WTC11 (cell line): ENCODE data around the gene ZNF570. TPM values are rescaled to one million over a fixed set of nuclear protein-coding genes. Genes with fewer than 3 reads are reported as not detected.

ENCODE experiments used
- ATF1 ChIP-seq: sonication (generic); formaldehyde crosslinking; IDR thresholded peaks from 2 replicates; pipeline ENCODE4 v1.8.1; 2023; ENCODE audit warnings: mild to moderate bottlenecking, moderate library complexity, missing genetic modification reagents
- CREM ChIP-seq: sonication (generic); formaldehyde crosslinking; IDR thresholded peaks from 2 replicates; pipeline ENCODE4 v1.8.1; 2022; ENCODE audit warnings: mild to moderate bottlenecking, missing genetic modification reagents, moderate library complexity
- EMX1 ChIP-seq: fragments of 250-450 bp; sonication (Bioruptor Pico); IDR thresholded peaks from 2 replicates; pipeline ENCODE4 v1.8.0; 2021; ENCODE audit warnings: mild to moderate bottlenecking
- ESRRA ChIP-seq: sonication (generic); formaldehyde crosslinking; IDR thresholded peaks from 2 replicates; pipeline ENCODE4 v1.8.1; 2022; ENCODE audit warnings: mild to moderate bottlenecking, missing genetic modification reagents, borderline replicate concordance
- MXD4 ChIP-seq: fragments of 250-450 bp; sonication (Bioruptor Pico); IDR thresholded peaks from 2 replicates; pipeline ENCODE4 v1.8.0; 2021; ENCODE audit warnings: mild to moderate bottlenecking, moderate library complexity, borderline replicate concordance
- NR3C1 ChIP-seq: sonication (generic); formaldehyde crosslinking; conservative IDR thresholded peaks from 2 replicates; pipeline ENCODE4 v1.8.1; 2023; ENCODE audit warnings: low read depth, mild to moderate bottlenecking, missing genetic modification reagents
- OVOL2 ChIP-seq: fragments of 250-450 bp; sonication (Bioruptor Pico); IDR thresholded peaks from 2 replicates; pipeline ENCODE4 v1.9.0; 2021; ENCODE audit warnings: mild to moderate bottlenecking, borderline replicate concordance
- PREB ChIP-seq: sonication (generic); formaldehyde crosslinking; IDR thresholded peaks from 2 replicates; pipeline ENCODE4 v1.8.1; 2022; ENCODE audit warnings: mild to moderate bottlenecking, missing genetic modification reagents, moderate library complexity, borderline replicate concordance
- PRRX2 ChIP-seq: fragments of 250-450 bp; sonication (Bioruptor Pico); IDR thresholded peaks from 2 replicates; pipeline ENCODE4 v1.8.0; 2021; ENCODE audit warnings: mild to moderate bottlenecking
- RORB ChIP-seq: fragments of 250-450 bp; sonication (Bioruptor Pico); IDR thresholded peaks from 2 replicates; pipeline ENCODE4 v1.9.0; 2021; ENCODE audit warnings: mild to moderate bottlenecking
- TEAD1 ChIP-seq: sonication (generic); formaldehyde crosslinking; IDR thresholded peaks from 2 replicates; pipeline ENCODE4 v1.8.0; 2022; ENCODE audit warnings: mild to moderate bottlenecking, missing genetic modification reagents
- USF1 ChIP-seq: sonication (generic); formaldehyde crosslinking; IDR thresholded peaks from 2 replicates; pipeline ENCODE4 v1.8.0; 2022; ENCODE audit warnings: mild to moderate bottlenecking, missing genetic modification reagents
- USF2 ChIP-seq: sonication (generic); formaldehyde crosslinking; IDR thresholded peaks from 2 replicates; pipeline ENCODE4 v1.8.1; 2023; ENCODE audit warnings: mild to moderate bottlenecking, missing genetic modification reagents, moderate library complexity
- ZBTB21 ChIP-seq: sonication (generic); formaldehyde crosslinking; IDR thresholded peaks from 2 replicates; pipeline ENCODE4 v1.8.1; 2023; ENCODE audit warnings: mild to moderate bottlenecking, missing genetic modification reagents, borderline replicate concordance
- ZNF121 ChIP-seq: sonication (generic); formaldehyde crosslinking; IDR thresholded peaks from 2 replicates; pipeline ENCODE4 v1.8.0; 2023; ENCODE audit warnings: missing genetic modification reagents
- ZNF416 ChIP-seq: fragments of 250-450 bp; sonication (Bioruptor Pico); IDR thresholded peaks from 2 replicates; pipeline ENCODE4 v1.9.0; 2021; ENCODE audit warnings: mild to moderate bottlenecking, inconsistent platforms
- ZNF423 ChIP-seq: fragments of 250-450 bp; sonication (Bioruptor Pico); IDR thresholded peaks from 2 replicates; pipeline ENCODE4 v2.1.2; 2022; ENCODE audit warnings: mild to moderate bottlenecking, moderate library complexity
- ZNF671 ChIP-seq: fragments of 250-450 bp; sonication (Bioruptor Pico); IDR thresholded peaks from 2 replicates; pipeline ENCODE4 v1.8.0; 2021; ENCODE audit warnings: mild to moderate bottlenecking
- total RNA-seq: library from RNA; stranded (reverse); gene quantifications from 3 replicates; pipeline ENCODE4 v1.2.3, GENCODE V29; 2021
- TF ChIP-seq, protein P1 (sequence below): sonication (generic); formaldehyde crosslinking; IDR thresholded peaks from 2 replicates; pipeline ENCODE4 v1.8.1; 2023; ENCODE audit warnings: mild to moderate bottlenecking, missing genetic modification reagents, moderate library complexity
- TF ChIP-seq, protein P2 (sequence below): sonication (generic); formaldehyde crosslinking; conservative IDR thresholded peaks from 2 replicates; pipeline ENCODE4 v1.8.1; 2022; ENCODE audit warnings: mild to moderate bottlenecking, missing genetic modification reagents
- TF ChIP-seq, protein P3 (sequence below): fragments of 250-450 bp; sonication (Bioruptor Pico); IDR thresholded peaks from 2 replicates; pipeline ENCODE4 v2.1.2; 2022; ENCODE audit warnings: mild to moderate bottlenecking, moderate library complexity
- TF ChIP-seq, protein P4 (sequence below): fragments of 250-450 bp; sonication (Bioruptor Pico); IDR thresholded peaks from 2 replicates; pipeline ENCODE4 v1.9.0; 2021; ENCODE audit warnings: mild to moderate bottlenecking, borderline replicate concordance
- TF ChIP-seq, protein P5 (sequence below): fragments of 250-450 bp; sonication (Bioruptor Pico); conservative IDR thresholded peaks from 2 replicates; pipeline ENCODE4 v1.9.0; 2021; ENCODE audit warnings: mild to moderate bottlenecking
- TF ChIP-seq, protein P6 (sequence below): sonication (generic); formaldehyde crosslinking; IDR thresholded peaks from 2 replicates; pipeline ENCODE4 v1.8.0; 2022; ENCODE audit warnings: missing genetic modification reagents

ZNF570 gene
- total RNA-seq, 1 experiment from 2014 or later, result 7.2 TPM

DNA sequence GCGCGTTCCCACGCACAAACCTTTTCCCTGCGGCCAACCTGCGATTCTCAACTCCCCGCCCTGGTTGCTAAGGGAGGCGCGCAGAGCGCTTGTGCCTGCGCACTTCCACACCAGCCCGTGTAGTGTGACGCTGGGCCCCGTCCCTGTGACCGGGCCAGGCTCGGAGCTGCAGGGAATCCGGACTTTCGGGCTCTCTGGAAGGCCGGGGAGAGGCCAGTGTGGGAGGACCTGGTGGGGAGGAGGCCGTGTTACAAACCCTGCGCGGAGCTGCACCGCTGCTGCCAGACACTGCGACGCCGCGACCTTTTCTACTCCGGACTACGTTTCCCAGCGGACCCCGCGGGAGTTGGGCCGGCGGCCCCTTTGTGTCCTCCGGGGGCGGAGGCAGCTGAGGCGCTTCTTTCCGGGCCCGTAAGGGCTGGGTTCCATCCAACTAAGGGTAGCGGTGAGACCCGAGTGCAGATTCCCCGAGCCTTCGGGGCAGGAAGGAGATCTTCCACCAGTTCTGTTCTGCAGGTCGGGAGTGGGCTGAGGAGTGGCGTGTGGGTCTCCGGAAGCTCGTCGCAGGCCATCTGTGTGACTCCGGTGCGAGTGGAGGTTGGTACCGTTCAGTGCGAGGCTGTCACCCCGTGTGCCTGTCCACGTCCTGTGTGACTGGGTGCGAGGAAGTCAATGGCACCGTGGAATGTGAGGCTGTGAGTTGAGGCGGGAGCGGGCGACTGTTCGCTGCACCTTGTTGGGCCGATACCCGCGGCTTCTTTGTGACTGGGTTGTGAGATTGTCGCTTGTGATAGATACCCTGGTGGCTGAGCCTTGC, at the start of gene ZNF570 (continued):
- no peak for TF ChIP-seq ZNF423
- TF ChIP-seq PREB (CRISPR knock-in tag), result no peak
- TF ChIP-seq, protein P1, sequence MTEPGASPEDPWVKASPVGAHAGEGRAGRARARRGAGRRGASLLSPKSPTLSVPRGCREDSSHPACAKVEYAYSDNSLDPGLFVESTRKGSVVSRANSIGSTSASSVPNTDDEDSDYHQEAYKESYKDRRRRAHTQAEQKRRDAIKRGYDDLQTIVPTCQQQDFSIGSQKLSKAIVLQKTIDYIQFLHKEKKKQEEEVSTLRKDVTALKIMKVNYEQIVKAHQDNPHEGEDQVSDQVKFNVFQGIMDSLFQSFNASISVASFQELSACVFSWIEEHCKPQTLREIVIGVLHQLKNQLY, result no peak
- TF ChIP-seq ESRRA, result no peak
- no peak for TF ChIP-seq OVOL2
- TF ChIP-seq PRRX2, result no peak
- no peak for TF ChIP-seq ZNF671
- no peak for TF ChIP-seq RORB (CRISPR knock-in tag)
- no peak for TF ChIP-seq NR3C1 (CRISPR knock-in tag)
- TF ChIP-seq, protein P2, sequence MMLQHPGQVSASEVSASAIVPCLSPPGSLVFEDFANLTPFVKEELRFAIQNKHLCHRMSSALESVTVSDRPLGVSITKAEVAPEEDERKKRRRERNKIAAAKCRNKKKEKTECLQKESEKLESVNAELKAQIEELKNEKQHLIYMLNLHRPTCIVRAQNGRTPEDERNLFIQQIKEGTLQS, result no peak
- no peak for TF ChIP-seq MXD4 (CRISPR knock-in tag)
- no peak for TF ChIP-seq ZBTB21
- no peak for TF ChIP-seq TEAD1 (CRISPR knock-in tag)
- TF ChIP-seq, protein P3, sequence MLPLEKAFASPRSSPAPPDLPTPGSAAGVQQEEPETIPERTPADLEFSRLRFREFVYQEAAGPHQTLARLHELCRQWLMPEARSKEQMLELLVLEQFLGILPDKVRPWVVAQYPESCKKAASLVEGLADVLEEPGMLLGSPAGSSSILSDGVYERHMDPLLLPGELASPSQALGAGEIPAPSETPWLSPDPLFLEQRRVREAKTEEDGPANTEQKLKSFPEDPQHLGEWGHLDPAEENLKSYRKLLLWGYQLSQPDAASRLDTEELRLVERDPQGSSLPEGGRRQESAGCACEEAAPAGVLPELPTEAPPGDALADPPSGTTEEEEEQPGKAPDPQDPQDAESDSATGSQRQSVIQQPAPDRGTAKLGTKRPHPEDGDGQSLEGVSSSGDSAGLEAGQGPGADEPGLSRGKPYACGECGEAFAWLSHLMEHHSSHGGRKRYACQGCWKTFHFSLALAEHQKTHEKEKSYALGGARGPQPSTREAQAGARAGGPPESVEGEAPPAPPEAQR, result no peak
- TF ChIP-seq, protein P4, sequence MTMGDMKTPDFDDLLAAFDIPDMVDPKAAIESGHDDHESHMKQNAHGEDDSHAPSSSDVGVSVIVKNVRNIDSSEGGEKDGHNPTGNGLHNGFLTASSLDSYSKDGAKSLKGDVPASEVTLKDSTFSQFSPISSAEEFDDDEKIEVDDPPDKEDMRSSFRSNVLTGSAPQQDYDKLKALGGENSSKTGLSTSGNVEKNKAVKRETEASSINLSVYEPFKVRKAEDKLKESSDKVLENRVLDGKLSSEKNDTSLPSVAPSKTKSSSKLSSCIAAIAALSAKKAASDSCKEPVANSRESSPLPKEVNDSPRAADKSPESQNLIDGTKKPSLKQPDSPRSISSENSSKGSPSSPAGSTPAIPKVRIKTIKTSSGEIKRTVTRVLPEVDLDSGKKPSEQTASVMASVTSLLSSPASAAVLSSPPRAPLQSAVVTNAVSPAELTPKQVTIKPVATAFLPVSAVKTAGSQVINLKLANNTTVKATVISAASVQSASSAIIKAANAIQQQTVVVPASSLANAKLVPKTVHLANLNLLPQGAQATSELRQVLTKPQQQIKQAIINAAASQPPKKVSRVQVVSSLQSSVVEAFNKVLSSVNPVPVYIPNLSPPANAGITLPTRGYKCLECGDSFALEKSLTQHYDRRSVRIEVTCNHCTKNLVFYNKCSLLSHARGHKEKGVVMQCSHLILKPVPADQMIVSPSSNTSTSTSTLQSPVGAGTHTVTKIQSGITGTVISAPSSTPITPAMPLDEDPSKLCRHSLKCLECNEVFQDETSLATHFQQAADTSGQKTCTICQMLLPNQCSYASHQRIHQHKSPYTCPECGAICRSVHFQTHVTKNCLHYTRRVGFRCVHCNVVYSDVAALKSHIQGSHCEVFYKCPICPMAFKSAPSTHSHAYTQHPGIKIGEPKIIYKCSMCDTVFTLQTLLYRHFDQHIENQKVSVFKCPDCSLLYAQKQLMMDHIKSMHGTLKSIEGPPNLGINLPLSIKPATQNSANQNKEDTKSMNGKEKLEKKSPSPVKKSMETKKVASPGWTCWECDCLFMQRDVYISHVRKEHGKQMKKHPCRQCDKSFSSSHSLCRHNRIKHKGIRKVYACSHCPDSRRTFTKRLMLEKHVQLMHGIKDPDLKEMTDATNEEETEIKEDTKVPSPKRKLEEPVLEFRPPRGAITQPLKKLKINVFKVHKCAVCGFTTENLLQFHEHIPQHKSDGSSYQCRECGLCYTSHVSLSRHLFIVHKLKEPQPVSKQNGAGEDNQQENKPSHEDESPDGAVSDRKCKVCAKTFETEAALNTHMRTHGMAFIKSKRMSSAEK (CRISPR knock-in tag), result no peak
- TF ChIP-seq USF1, result 0 out of 2 replicates have a peak, but pooled peaks have one; percentile 28
- TF ChIP-seq, protein P5, sequence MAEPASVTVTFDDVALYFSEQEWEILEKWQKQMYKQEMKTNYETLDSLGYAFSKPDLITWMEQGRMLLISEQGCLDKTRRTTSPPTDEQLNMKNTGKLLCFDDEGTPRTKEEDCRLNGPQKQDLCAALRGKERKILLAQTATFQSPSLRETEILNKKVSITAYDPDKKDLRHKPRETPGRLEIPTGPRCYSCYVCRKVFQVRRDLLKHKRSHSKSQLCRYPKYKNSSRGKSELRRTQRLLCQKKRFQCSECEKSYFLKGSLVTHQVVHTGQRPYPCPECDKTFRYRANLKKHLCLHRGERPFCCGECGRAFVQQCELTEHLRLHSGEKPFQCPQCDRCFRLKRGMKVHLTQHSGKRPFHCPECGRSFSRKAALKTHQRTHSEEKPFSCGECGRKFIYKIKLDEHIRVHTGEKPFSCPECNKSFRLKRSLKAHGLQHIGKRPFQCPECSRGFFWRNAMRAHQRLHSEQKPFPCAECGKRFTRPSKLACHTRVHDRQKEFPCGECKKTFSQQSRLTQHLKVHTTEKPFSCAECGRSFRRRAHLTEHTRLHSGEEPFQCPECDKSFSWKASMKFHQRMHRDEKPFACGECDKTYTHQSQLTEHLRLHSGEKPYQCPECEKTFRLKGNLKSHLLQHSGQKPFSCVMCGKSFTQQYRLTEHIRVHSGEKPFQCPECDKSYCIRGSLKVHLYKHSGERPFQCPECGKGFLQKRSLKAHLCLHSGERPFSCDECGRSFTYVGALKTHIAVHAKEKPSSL (CRISPR knock-in tag), result no peak
- no peak for TF ChIP-seq ZNF416 (CRISPR knock-in tag)
- TF ChIP-seq ZNF121 (CRISPR knock-in tag), result no peak
- no peak for TF ChIP-seq ATF1 (CRISPR knock-in tag)
- TF ChIP-seq, protein P6, sequence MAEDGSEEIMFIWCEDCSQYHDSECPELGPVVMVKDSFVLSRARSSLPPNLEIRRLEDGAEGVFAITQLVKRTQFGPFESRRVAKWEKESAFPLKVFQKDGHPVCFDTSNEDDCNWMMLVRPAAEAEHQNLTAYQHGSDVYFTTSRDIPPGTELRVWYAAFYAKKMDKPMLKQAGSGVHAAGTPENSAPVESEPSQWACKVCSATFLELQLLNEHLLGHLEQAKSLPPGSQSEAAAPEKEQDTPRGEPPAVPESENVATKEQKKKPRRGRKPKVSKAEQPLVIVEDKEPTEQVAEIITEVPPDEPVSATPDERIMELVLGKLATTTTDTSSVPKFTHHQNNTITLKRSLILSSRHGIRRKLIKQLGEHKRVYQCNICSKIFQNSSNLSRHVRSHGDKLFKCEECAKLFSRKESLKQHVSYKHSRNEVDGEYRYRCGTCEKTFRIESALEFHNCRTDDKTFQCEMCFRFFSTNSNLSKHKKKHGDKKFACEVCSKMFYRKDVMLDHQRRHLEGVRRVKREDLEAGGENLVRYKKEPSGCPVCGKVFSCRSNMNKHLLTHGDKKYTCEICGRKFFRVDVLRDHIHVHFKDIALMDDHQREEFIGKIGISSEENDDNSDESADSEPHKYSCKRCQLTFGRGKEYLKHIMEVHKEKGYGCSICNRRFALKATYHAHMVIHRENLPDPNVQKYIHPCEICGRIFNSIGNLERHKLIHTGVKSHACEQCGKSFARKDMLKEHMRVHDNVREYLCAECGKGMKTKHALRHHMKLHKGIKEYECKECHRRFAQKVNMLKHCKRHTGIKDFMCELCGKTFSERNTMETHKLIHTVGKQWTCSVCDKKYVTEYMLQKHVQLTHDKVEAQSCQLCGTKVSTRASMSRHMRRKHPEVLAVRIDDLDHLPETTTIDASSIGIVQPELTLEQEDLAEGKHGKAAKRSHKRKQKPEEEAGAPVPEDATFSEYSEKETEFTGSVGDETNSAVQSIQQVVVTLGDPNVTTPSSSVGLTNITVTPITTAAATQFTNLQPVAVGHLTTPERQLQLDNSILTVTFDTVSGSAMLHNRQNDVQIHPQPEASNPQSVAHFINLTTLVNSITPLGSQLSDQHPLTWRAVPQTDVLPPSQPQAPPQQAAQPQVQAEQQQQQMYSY (CRISPR knock-in tag), result no peak
- no peak for TF ChIP-seq EMX1
- TF ChIP-seq CREM (CRISPR knock-in tag), result no peak
- no peak for TF ChIP-seq USF2 (CRISPR knock-in tag)
